ENCODE measurements around the gene FOSL2.

Gene FOSL2

GRCh38 chr2:28453396-28453795 is 60.7 kb downstream of the FOSL2 start:
- DNase-seq = no peak

GRCh38 chr2:28454016-28454930 is 61.6 kb downstream of the FOSL2 start:
- DNase-seq = no peak

GRCh38 chr2:28457237-28457636 is 64.6 kb downstream of the FOSL2 start:
- DNase-seq = no peak

- DNase-seq = no peak
Measured at GRCh38 chr2:28461056-28461455, 68.4 kb downstream of the FOSL2 start.

- DNase-seq = no peak
Measured at GRCh38 chr2:28462122-28462521, 69.5 kb downstream of the FOSL2 start.

GRCh38 chr2:28463211-28463816 is 70.7 kb downstream of the FOSL2 start:
- no peak for DNase-seq

GRCh38 chr2:28463893-28464292 is 71.2 kb downstream of the FOSL2 start:
- no peak for DNase-seq

- no peak for DNase-seq
Measured at GRCh38 chr2:28465148-28465885, 72.7 kb downstream of the FOSL2 start.
